DOHH2 (cell line): ENCODE results near the gene WSCD2.

Experiments used
- H3F3A ChIP-seq: fragments of 200-600 bp; sonication (generic), shearing (Covaris generic); 2 replicates; pipeline ENCODE4 v1.6.0; 2016; ENCODE audit warnings: antibody characterized with exemption, mild to moderate bottlenecking; ENCODE audit not compliant: control insufficient read depth, insufficient read depth
- H3K27ac ChIP-seq: fragments of 200-600 bp; sonication (generic); 2 replicates; pipeline ENCODE4 v1.5.1; 2014; ENCODE audit warnings: low read depth, mild to moderate bottlenecking, low read length, moderate library complexity
- H3K27me3 ChIP-seq: fragments of 200-600 bp; sonication (generic); 2 replicates; pipeline ENCODE4 v1.6.1; 2014; ENCODE audit warnings: mild to moderate bottlenecking, low read length, mixed read lengths; ENCODE audit not compliant: control insufficient read depth
- H3K36me3 ChIP-seq: fragments of 200-600 bp; sonication (generic); 2 replicates; pipeline ENCODE4 v1.6.1; 2014; ENCODE audit warnings: mild to moderate bottlenecking, low read length, moderate library complexity, mixed read lengths; ENCODE audit not compliant: control insufficient read depth
- H3K4me1 ChIP-seq: fragments of 200-600 bp; sonication (generic); 2 replicates; pipeline ENCODE4 v1.6.1; 2014; ENCODE audit warnings: mild to moderate bottlenecking, low read length, mixed read lengths; ENCODE audit not compliant: control insufficient read depth
- H3K4me2 ChIP-seq: fragments of 200-600 bp; sonication (generic); 2 replicates; pipeline ENCODE4 v1.6.0; 2014; ENCODE audit warnings: mild to moderate bottlenecking, low read length, moderate library complexity
- H3K4me3 ChIP-seq: fragments of 200-600 bp; sonication (generic); 2 replicates; pipeline ENCODE4 v1.5.1; 2014; ENCODE audit warnings: mild to moderate bottlenecking, low read length, mixed read lengths
- H3K79me2 ChIP-seq: fragments of 200-600 bp; sonication (generic); 2 replicates; pipeline ENCODE4 v1.6.1; 2014; ENCODE audit warnings: mild to moderate bottlenecking, low read length, mixed read lengths; ENCODE audit not compliant: control insufficient read depth
- H3K9me2 ChIP-seq: fragments of 200-600 bp; sonication (generic); replicated peaks from 2 replicates; pipeline ENCODE4 v1.6.1; 2014; ENCODE audit warnings: mild to moderate bottlenecking, low read length, mixed read lengths; ENCODE audit not compliant: control insufficient read depth
- H3K9me3 ChIP-seq: fragments of 200-600 bp; sonication (generic); 2 replicates; pipeline ENCODE4 v1.6.1; 2014; ENCODE audit warnings: antibody characterized with exemption, low read length, mixed read lengths; ENCODE audit not compliant: control insufficient read depth, insufficient read depth
- H4K20me1 ChIP-seq: fragments of 200-600 bp; sonication (generic); 2 replicates; pipeline ENCODE4 v1.6.0; 2014; ENCODE audit warnings: low read depth, mild to moderate bottlenecking, antibody characterized with exemption, low read length, moderate library complexity; ENCODE audit not compliant: control insufficient read depth, insufficient read depth
- CTCF ChIP-seq: fragments of 200-600 bp; sonication (generic); IDR thresholded peaks from one replicate; pipeline ENCODE4 v1.5.1; 2014; ENCODE audit warnings: antibody characterized with exemption, mild to moderate bottlenecking, low read depth, low read length; ENCODE audit not compliant: poor library complexity, severe bottlenecking
- EZH2phosphoT487 ChIP-seq: fragments of 200-600 bp; sonication (generic); IDR thresholded peaks from 2 replicates; pipeline ENCODE4 v1.6.1; 2017; ENCODE audit warnings: borderline replicate concordance, mild to moderate bottlenecking, antibody characterized with exemption, low read length, moderate library complexity, mixed read lengths

WSCD2 gene

GRCh38 chr12:108284163-108284562, 155.1 kb downstream of the WSCD2 start:
- Histone ChIP-seq H3K27ac (no peak overlapping the region), H3K9me3 (no peaks in the 10 kb centered on the region), H3K4me3 (no peak overlapping the region), H3K4me2 (no peak overlapping the region), H4K20me1 (no peaks in the 10 kb centered on the region), H3K79me2 (no peaks in the 10 kb centered on the region), H3F3A (no peaks in the 10 kb centered on the region), H3K27me3 (peaks cover 6% of the 10 kb centered on the region; the same call in 1 of the 2 replicates), H3K9me2 (no peaks in the 10 kb centered on the region), H3K36me3 (no peaks in the 10 kb centered on the region), H3K4me1 (no peaks in the 10 kb centered on the region)
- TF ChIP-seq EZH2phosphoT487: no peak
- TF ChIP-seq CTCF: no peak

DNA sequence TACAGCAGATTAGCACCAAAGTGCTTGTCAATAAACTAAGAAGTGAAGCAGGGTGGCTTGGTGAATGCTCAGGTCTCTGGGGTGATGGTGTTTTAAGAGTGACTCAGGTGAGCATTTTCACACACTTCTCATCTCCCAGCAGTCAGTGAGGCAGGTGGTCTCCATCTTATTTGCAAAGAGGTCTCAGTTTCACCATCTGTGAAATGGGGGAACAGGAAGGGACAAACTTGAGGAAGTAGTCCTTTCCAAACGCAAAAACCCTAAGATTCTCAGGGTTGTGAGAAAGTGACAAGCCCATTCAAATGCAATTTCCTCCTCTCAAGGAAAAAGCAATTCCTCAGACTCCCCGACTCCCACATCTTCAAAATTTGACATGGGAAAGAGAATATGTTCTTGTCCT, 155.9 kb downstream of the WSCD2 start:
- Histone ChIP-seq H3K4me1 (no peaks in the 10 kb centered on the region), H3K9me3 (no peaks in the 10 kb centered on the region), H3K4me3 (no peak overlapping the region), H3K79me2 (no peaks in the 10 kb centered on the region), H3K27ac (no peak overlapping the region), H3F3A (no peaks in the 10 kb centered on the region), H3K4me2 (no peak overlapping the region), H3K9me2 (no peaks in the 10 kb centered on the region), H4K20me1 (no peaks in the 10 kb centered on the region), H3K27me3 (peaks cover 6% of the 10 kb centered on the region; the same call in 1 of the 2 replicates), H3K36me3 (no peaks in the 10 kb centered on the region)
- TF ChIP-seq EZH2phosphoT487: no peak
- no peak for TF ChIP-seq CTCF

DNA sequence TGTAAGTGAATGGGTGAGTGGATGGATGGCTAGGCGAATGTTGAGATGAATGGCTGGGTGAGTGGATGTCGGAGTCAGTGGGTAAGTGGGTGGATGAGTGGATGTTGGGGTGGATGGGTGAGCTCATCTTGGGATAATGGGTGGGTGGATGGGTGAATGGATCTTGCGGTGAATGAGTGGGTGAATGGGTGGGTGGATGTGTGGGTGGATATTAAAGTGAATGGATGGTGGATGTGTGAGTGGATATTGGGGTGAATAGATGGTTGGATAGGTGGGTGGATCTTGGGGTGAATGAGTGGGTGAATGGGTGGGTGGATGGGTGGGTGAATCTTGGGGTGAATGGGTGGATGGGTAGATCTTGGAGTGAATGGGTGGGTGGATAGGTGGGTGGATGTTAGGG, 158.1 kb downstream of the WSCD2 start:
- Histone ChIP-seq H4K20me1 (no peaks in the 10 kb centered on the region), H3K9me3 (no peaks in the 10 kb centered on the region), H3F3A (no peaks in the 10 kb centered on the region), H3K79me2 (no peaks in the 10 kb centered on the region), H3K4me1 (no peaks in the 10 kb centered on the region), H3K4me3 (no peak overlapping the region), H3K4me2 (no peak overlapping the region), H3K9me2 (no peaks in the 10 kb centered on the region), H3K27ac (no peak overlapping the region), H3K36me3 (no peaks in the 10 kb centered on the region), H3K27me3 (peaks cover 3% of the 10 kb centered on the region; the same call in 1 of the 2 replicates)
- TF ChIP-seq CTCF (no peak), EZH2phosphoT487 (no peak)
